ENCODE data around the gene LMOD1.
"Not testable (repeated sequence)": the region's sequence is repeated elsewhere in the genome, so short reads cannot be mapped to it uniquely, and the experiment has no call there.

Gene LMOD1

DNA sequence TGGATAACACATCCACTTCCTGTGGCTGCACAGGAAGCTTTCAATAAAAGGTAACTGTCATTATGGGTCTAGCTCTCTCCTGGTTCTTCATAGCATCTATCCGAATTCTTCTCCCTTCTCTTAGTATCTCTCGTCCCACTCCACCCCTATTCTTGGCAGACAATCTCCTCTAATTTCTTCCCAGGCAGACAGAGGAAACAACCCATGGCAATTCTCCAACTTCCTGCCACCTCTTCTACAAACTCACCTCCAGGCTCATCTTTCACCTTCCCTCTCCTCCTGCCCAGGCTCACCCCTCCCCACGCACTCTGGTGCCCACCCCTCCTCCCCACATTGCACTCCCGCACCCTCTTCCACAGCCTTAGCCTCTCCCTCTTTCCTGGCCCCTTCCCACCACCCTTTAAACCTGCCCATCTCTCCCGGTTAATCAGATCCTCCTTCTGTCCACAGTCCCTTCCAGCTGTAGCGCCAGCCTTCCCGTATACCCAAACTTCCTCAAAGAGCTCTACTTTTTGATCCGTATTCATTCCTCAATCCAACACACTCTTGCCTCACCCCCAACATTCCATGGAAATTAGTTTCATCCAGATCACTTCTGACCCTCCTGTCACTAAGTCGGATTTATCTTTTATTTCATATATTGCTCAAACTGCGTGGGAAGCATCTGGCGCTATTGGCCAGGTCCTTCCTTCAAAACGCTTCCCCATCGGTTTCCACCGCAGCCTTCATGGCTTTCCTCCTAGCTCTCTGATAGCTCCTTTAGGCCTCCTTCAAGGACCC is 31.7 kb downstream of the LMOD1 start:
- DNase-seq (ENCODE audit: low spot score) = no peak

DNA sequence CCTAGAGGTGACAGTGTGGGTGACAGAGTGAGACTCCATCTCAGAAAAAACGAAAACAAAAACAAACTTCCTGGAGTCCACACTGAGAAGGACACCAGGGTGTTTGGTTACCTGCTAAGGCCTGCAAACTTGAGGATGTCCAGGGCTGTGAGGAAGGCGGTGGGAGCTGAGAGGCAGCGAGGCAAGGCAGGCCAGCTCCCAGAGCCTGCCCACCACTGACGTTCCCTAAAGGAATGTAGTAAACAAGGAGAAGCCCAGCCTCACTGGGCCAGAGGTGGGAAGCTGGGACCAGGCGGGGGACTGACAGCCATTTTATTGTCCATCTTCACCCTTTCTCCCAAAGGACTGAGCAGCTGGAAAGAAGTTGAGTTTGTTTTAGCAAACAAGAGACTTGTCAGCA is 33.5 kb downstream of the LMOD1 start:
- DNase-seq (ENCODE audit: low spot score) = no peak

DNA sequence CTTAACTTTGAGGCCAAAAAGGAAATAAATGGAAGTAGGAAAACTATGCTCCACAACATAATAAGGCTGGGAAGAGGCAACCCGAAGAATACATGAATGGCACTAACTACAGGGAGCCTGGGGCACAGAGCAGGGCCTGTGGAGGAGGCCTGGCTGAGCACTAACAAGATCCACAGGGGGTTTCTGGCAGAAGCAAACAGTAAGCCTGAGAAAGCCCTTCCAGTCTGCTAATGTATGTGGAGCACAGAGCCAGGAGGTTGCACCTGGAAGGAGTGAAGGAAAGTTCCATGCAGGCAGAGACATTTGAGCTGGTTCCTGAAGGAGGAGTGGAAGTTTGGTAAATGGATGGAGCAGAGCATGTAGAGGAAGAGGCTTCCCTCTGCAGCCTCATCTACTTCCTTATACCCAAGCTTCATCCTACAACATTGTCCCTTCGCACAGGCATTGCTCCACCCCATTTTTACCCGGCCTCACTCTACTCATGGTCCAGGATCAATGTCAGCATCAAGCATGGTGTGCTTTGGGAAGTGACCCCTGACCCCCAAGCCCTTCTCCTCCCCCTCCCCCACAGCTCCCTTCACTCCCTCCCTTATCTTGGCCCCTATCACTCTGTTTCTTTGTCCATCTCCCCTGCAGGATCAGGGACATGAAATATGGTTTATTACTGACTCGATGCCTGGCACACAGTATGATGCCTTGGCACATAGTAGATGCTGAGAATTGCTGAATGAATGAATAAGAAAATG is 34.3 kb downstream of the LMOD1 start:
- no peak for DNase-seq (ENCODE audit: low spot score)

DNA sequence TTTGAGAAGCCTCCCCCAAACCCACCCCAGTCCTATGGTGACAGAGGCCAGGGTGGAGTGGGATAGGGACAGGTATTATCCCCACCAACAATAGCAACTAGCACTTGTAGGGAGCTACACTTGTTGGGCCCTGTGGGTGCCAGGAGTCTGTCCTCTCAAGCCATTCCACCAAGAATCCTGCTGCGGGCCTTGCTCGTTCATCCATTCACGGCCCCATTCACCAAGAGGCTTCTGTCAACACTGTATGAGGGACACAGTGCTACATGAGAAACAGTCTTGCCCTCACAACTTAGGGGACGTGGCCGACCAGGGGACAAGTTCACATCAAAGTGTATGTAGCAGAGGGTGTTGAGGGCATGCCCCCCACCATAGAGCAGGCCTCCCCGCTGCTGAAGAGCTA is 38.7 kb downstream of the LMOD1 start:
- DNase-seq (ENCODE audit: low spot score) = no peak

DNA sequence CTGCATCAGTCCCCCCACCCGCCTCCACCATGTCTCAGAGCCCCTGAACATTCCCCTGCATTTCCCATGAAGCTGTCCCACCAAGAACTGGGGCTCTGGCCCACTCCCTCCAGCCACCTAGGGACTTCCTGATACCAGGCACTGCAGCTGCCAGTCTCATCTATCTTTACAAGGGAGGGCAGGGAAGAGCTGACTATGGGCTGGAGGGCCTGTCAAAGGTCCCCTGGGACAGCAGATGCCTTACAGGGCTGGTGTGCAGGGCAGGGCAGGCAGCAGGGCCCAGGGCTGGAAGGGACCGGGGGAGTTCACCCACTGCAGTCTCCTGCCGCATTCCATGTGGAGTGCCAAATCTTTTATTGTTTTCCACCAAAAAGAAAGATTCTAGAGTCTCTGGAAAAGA is 40.0 kb downstream of the LMOD1 start:
- no peak for DNase-seq (ENCODE audit: low spot score)

DNA sequence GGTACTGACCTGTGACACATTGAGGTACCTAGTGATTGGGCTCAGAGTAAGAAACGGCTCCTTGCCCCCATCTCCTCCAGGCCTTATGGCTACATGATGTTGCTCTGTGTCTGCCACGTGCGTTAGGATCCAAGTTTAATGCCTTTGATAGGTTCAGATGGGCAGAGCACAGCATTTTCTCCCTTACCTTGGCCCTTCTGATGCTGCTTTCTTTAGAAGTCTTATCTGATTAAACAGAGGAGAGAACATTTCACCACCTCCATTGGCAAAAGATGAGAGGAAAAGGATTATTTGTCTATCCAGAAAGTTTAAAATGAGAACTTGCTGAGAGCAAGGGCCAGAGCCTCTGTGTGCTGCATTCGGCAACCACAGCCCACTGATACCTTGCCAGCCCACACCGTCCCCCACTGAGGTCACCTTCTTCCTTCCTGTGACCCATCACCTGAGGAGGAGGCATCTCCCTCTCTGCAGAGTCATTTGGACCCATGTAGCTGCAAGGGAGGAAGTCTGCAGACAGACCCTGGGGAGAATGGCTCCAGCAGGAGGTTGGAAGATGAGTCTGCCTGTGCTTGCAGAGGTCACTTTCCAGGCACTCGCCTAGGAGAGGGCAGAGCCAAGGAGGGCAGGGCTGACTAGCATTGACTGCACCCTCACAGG is 41.0 kb downstream of the LMOD1 start:
- no peak for DNase-seq (ENCODE audit: low spot score)

DNA sequence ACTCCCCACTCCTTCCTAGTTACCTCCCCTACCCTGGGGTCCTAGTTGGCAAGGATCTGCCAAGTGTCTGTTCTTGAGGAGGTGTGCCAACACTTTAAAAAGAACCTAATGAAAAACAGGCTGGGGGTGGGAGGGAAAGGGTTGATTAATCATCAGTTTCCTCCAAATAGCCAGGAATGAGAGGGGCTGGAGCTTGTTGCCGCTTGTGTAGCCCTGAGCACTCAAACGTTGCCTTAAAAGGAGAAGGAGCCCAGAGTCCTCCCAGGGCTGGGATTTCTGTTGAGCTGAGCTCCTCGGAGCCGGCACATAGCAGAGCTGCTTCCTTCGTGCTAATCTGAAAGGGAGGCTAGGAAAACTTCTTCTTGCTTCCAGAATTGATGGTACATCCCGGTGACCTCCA is 41.8 kb downstream of the LMOD1 start:
- DNase-seq (ENCODE audit: low spot score) = peak; percentile 92

DNA sequence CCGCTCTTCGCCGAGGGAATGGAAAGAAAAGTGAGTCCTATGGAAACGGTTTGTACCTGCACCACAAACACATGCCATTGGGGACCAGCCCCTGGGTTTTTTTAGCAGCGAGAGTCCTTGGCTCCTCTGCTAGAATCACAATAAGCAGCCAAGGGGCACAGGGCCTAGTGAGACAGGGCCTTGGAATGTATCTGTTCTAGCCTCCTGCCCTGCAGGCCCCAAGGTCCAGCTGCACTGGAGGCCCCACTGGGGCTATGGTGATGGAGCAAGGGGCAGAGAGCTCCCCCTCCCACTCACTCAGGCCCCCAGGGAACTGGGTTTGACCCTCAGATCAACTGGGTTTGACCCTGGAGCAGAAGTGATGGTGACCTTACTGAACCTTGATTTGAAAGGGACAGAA is 43.2 kb downstream of the LMOD1 start:
- peak; percentile 78 for DNase-seq (ENCODE audit: low spot score)

DNA sequence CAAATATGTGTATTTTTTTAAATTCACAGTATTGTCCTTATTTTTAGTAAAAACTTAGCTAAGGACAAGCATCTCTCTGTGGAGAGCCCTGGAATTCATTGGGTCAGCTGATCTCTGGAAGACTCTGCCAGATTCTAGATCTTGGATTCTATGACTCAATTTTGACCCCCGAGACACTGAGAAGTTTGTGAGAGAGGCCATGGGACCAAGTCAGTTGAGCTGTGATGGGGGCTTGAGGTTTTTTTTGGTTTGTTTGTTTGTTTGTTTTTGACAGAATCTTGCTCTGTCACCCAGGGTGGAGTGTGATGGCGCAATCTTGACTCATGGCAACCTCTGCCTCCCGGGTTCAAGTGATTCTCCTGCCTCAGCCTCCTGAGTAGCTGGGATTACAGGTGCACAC is 44.1 kb downstream of the LMOD1 start:
- peak; percentile 59 for DNase-seq (ENCODE audit: low spot score)

DNA sequence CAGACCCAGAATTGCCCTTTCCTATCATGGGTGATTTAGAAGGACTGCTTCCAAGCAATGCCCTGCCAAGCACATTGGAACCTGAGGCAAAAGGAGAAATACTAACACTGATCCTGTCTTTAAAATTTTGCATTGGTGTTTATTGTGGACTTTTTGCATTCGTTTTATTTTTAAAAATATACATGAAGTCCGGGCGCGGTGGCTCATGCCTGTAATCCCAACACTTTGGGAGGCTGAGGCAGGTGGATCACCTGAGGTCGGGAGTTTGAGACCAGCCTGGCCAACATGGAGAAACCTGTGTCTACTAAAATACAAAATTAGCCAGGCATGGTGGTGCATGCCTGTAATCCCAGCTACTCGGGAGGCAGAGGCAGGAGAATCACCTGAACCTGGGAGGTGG is 45.3 kb downstream of the LMOD1 start:
- not testable (repeated sequence) for DNase-seq (ENCODE audit: low spot score)

DNA sequence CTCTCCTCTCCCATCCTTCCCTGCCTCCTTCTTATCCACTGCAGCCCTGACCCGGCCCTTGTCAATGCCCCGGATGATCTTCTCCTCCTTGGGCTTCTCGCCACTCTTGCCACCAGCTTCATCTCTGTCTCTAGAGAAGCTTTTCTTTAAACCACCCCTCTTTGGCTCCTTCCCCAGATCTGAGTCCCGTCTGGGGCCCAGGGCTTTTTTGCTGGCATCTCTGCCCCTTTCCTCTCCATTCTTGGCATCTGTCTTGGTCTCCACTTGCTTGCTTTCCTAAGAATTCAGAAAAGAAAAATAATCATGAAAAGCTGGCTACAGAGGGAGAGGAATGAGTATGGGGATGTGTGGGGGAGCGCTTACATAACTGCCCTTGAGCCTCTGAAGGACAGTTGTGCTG is 45.9 kb downstream of the LMOD1 start:
- DNase-seq (ENCODE audit: low spot score) = no peak

DNA sequence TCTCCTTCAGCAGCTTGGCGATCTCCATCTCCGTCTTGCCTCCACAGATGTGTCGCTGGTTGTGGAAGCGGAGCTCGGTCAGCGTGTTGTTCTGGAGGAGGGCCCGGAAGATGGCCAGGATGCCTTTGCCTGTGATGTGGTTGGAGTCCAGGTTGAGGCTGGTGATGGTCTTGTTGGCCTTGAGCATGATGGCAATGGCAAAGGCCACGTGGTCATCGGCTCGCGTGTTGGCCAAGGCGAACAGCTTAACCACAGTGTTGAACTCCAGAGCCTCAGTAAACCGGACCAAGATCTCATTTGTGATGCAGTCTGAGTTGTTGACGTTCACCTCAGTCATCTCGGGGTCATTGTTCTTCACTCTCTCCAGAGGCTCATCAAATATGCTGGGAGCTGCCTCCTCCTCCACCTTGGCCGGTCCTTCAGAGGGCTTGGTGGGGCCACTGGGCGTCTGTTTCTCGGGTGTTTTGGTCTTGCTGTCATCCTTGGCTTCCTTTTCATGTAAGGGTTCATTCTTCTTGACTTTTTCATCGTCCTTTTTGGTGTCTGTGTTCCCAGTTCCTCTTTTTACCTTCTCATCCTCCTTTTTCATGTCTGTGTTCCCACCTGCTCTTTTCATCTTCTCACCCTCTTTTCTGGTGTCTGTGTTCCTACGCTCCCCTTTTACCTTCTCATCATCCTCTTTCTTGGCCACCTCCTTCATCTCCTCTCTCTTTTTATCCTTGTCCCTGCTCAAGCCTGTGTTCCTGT is 46.5 kb downstream of the LMOD1 start:
- DNase-seq (ENCODE audit: low spot score) = no peak

DNA sequence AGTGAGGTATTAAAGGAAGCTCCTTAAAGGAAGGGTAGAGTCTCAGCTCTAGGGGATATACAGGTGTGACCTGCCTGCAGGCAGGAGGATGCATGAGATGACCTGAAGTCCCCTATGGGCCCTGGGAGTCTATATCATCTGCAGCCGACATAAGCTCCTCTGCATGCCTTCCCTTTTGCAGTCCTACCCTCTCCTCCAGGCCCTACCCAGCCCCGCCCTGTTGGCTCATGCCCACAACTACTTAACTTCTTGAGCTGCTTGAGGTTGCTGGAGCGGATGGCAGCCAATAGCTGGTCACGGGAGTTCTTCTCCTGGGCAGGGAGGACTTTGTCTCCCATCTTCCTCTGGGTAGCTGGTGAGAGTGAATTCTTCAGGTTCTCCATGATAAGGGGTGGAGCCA is 47.4 kb downstream of the LMOD1 start:
- DNase-seq (ENCODE audit: low spot score) = no peak

DNA sequence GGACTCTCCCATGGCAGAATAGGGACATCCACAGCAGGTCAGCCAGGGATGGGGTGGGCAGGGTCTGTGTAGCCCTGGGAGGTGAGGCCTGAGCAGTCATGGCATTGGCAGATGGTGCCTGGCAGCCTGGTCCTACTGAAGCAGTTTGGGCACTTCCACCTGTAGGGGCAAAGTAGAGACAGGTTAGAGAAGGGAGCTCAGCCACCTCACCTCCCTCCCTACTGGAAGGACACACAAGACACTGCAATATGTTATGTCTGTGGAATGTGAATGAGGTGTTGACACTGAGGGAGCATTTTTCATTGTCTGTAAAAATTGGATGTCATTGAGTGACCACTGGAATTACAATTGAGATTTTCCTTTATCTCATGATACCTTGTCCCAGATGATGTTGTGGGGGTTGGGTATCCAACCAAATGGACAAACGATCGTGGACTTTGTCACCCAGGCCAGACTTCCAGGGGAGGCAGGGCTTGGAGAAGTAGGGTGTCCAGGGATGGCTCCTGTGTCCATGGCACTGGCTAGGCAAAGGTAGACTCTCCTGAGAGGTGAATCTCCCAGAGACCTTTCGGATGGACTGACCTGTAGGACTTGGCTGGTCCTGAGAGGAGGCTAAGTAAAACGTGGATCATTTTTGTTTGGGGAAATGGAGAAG is 48.0 kb downstream of the LMOD1 start:
- DNase-seq (ENCODE audit: low spot score) = no peak

DNA sequence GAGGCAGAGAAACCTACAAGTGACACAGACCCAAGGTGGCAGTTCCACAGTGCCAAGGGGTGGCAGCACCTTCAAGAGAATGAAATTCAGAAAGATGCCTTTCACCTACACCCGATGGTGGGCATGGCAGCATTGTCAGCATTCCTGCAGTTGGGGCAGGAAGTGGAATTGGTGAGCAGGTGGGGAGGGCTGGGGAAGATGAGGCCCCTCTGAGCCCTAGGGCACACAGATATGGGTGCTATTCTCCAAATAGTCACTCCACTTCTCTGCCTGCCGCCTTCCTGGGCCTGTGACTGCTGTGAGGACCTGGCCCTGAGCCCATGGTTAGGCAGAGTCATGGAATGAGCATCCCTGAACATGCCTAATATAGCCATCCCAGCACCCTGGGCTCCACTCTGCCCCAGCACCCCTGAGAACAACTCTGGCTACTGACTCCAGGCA is 49.4 kb downstream of the LMOD1 start:
- peak; percentile 67 for DNase-seq (ENCODE audit: low spot score)

DNA sequence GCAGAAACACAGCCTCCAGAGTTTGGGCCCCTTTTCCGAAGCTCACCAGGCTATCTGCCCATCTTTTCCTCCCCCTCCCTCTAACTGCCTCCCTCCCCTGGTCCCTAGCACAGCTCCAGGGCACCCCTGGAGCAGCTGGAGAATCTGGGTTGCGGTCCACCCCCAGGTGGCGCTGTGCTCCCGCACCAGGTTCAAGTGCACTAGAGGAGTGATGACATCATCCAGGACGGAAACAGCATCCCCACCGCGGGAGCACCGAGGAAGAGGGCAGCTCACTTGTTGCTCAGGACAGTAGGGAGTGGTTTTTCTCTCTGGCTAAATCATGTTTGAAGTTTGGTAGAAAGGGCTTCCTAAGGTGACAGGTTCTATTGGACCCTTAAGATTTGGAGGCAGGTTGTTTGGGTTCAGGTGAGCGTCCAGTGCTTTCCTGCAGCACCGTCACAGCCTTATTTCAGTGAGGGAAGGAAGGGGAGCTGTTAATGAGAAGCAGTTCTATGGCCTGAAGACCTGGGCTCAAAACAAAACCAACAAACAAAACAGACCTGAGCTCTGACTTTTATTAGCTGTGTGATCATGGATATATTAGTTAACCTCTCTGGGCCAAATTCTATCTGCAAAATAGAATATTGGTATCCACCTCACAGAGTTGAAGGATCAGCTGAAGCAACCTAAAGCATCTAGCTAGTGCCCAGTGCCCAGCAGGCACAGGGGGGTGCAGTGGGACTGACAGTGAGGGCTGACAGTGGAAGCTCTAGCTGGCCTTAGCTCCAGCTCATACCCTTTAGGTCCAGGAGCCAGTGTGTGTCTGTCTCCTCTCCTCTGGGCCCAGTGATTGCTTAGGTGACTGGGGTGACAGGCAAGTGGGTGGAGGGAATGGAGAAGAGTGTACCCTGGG is 50.2 kb downstream of the LMOD1 start:
- peak; percentile 89 for DNase-seq (ENCODE audit: low spot score)

DNA sequence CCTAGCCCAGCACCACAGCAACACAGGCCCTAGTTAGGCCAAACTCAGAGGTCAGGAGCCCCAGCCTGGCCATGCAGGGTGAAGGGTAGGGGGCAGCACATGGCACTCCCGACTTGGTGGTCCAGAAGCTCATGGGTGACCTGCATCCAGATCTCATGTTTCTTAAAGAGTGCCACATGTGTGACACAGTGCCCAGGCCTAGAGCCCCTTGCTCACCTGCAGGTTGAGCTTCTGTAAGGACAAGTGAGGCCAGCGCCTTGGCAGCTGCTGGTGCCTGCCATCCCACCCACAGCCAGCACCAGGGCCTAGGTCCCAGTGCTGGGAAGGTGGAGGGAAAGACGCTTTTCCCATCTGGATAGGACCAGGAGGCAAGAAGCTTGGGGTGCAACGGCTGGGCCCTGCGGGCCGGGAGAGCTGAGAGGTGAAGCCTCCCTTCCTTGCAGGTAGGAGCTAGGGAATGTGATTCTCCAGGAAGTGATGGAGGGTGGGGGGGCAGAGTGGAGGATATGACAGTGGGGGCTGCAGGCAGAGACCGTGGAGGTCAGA is 51.2 kb downstream of the LMOD1 start:
- DNase-seq (ENCODE audit: low spot score) = no peak

DNA sequence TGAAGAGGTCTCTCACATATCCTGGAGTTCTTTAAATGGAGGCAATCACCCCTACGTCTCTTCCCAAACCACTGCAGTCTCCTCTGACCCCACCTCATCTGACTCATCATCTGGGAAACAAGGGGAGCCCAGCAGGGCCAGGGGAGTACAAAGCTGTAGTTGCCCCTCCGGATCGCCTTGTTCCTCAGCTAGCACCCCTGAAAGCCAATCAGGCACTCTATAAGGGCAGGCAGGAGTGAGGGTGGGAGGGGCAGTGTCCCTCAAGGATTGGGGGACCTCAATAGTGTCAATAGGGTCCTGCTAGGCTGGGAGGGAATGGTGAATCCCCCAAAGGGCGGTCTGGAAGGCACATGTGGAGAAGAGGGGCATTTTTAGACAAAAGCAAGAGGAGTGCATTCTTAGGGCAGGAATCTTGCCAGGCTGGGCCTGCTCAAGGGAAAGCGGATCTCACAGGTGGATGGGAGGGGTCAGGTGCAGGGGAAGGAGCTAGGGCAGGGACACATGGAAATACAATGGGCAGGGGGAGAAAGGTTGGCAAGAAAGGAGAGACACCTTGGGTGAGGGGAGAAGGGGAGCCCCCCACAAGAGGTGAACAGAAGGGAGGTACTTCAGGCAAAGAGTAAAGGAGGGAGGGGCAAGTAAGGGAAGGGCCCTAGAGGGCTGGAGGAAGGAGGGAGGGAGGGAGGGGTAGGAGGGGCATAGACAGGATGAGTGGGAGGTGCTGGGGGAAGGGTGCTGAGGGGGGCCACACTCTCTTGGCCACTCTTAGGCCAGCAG is 51.8 kb downstream of the LMOD1 start:
- DNase-seq (ENCODE audit: low spot score) = no peak

DNA sequence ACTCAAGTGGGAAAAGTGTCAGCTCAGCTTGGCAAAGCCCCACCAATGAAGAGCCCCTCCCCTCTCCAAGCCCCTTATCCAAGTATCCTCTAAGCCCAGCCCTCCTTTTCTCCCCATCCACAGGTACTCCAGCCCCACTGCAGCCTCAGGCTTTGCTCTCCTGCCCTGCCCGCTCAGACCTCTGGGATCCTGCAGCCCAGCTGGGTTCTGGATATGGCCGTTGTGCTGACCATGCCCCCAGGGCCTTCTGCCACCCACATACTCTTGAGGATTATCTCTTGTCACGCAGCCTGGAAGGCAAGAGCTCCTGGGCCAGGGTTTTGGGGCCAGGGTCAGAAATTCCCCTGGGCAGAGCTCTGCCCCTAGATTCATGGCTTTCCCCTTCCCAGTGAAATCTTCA is 52.9 kb downstream of the LMOD1 start:
- DNase-seq (ENCODE audit: low spot score) = no peak

DNA sequence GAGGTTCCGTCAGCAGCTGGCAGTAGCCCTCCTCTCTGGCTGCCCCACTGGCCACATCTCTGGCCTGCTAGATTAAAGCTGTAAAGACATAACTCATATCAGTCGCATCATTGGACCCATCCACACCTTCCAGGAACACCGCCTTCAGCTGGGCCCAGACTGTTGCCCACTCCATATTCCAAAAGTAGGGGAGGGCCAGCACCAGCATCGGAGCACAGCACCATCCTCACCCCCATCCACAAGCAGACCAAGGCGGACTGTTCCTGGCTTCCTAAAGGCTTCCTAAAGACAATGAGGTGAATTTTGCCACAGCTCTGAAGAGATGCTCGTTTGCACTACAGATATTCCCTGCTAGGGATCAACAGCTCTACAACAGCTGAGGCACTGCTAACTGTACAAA is 54.1 kb downstream of the LMOD1 start:
- DNase-seq (ENCODE audit: low spot score) = no peak

All from AG20443 (cell line).